Neural cell (in vitro differentiated cells): ENCODE data around the gene PCED1B.

Source experiments
- CTCF ChIP-seq: fragments of 450-650 bp; IDR thresholded peaks from 2 replicates; pipeline ENCODE4 v1.5.1; 2014; ENCODE audit warnings: antibody characterized with exemption, mild to moderate bottlenecking, moderate library complexity; ENCODE audit not compliant: poor library complexity, severe bottlenecking
- EZH2 ChIP-seq: fragments of 200-600, 300-800 bp; shearing (Covaris generic), sonication (generic); IDR thresholded peaks from 2 replicates; pipeline ENCODE4 v1.6.1; 2014; ENCODE audit warnings: antibody characterized with exemption, low read length, borderline replicate concordance, mild to moderate bottlenecking; ENCODE audit not compliant: insufficient read depth, poor library complexity, severe bottlenecking
- POLR2AphosphoS5 ChIP-seq: IDR thresholded peaks from 2 replicates; pipeline ENCODE4 v1.6.1; 2012
- RAD21 ChIP-seq: fragments of 450-650 bp; conservative IDR thresholded peaks from 2 replicates; pipeline ENCODE4 v1.6.1; 2014; ENCODE audit warnings: antibody characterized with exemption, mild to moderate bottlenecking, moderate library complexity
- REST ChIP-seq: IDR thresholded peaks from 2 replicates; pipeline ENCODE4 v1.6.1; 2012; ENCODE audit warnings: borderline replicate concordance
- TAF1 ChIP-seq: IDR thresholded peaks from 2 replicates; pipeline ENCODE4 v1.6.1; 2012; ENCODE audit warnings: low read depth

GRCh38 chr12:47222520-47223030 lies 143.2 kb downstream of the PCED1B start:
- TF ChIP-seq POLR2AphosphoS5 (no peak), REST (no peak), EZH2 (no peak), CTCF (no peak), RAD21 (no peak), TAF1 (no peak)
